Liver (tissue), 9 donors: Measurements from ENCODE around the gene ACYP2. TPM values are rescaled to one million over a fixed set of nuclear protein-coding genes. Genes with fewer than 3 reads are reported as not detected.

ENCODE experiments used
- DNase-seq: peaks from one replicate; pipeline ENCODE4 v3.0.0-alpha.2; 2017; ENCODE audit warnings: low spot score
- H3K27ac ChIP-seq, 2 donors: one replicate each; pipeline ENCODE4 v1.7.0; 2013; ENCODE audit warnings: inconsistent platforms in 2 of 2, low read length in 2 of 2, control low read depth in 1 of 2, low read depth in 1 of 2, mild to moderate bottlenecking in 1 of 2
- H3K27me3 ChIP-seq, 4 donors: one replicate each; pipeline versions ENCODE4 v1.6.1 to v1.7.0; 2013; ENCODE audit warnings: low read length in 3 of 4, inconsistent platforms in 1 of 4, mild to moderate bottlenecking in 1 of 4, moderate library complexity in 1 of 4; ENCODE audit not compliant: control insufficient read depth in 4 of 4, insufficient read depth in 4 of 4
- H3K36me3 ChIP-seq, 4 donors: one replicate each; pipeline versions ENCODE4 v1.6.1 to v1.7.0; 2013; ENCODE audit warnings: low read length in 3 of 4, mild to moderate bottlenecking in 3 of 4, low read depth in 1 of 4, moderate library complexity in 1 of 4; ENCODE audit not compliant: control insufficient read depth in 4 of 4, insufficient read depth in 3 of 4
- H3K4me1 ChIP-seq, 4 donors: one replicate each; pipeline versions ENCODE4 v1.6.1 to v1.7.0; 2013; ENCODE audit warnings: low read length in 3 of 4, mild to moderate bottlenecking in 3 of 4, moderate library complexity in 1 of 4; ENCODE audit not compliant: control insufficient read depth in 4 of 4, insufficient read depth in 4 of 4
- H3K4me3 ChIP-seq, 3 donors: one replicate each; pipeline versions ENCODE4 v1.6.1 to v1.7.0; 2013; ENCODE audit warnings: low read length in 3 of 3, control low read depth in 1 of 3, low read depth in 1 of 3, mild to moderate bottlenecking in 1 of 3
- H3K9ac ChIP-seq, 2 donors: one replicate each; pipeline ENCODE4 v1.7.0; 2013; ENCODE audit warnings: low read length in 2 of 2, mild to moderate bottlenecking in 2 of 2, moderate library complexity in 2 of 2, control low read depth in 1 of 2, low read depth in 1 of 2
- H3K9me3 ChIP-seq, 4 donors: one replicate each; pipeline versions ENCODE4 v1.6.1 to v1.7.0; 2013; ENCODE audit warnings: low read length in 3 of 4; ENCODE audit not compliant: control insufficient read depth in 4 of 4
- ATF3 ChIP-seq: IDR thresholded peaks from 2 replicates; pipeline ENCODE4 v1.6.1; 2016; ENCODE audit warnings: antibody characterized with exemption
- CTCF ChIP-seq: fragments of 150-350 bp; IDR thresholded peaks from 2 replicates; pipeline ENCODE4 v1.5.1; 2017; ENCODE audit warnings: improper control_type of control experiment, low read depth, low read length; ENCODE audit not compliant: missing input control
- EGR1 ChIP-seq, 2 donors: IDR thresholded peaks; 2 replicates each; pipeline ENCODE4 v1.6.1; 2016 to 2018; ENCODE audit warnings: antibody characterized with exemption in 2 of 2, low read depth in 2 of 2
- FOXA1 ChIP-seq: IDR thresholded peaks from 2 replicates; pipeline ENCODE4 v1.6.1; 2016; ENCODE audit warnings: antibody characterized with exemption
- FOXA2 ChIP-seq: IDR thresholded peaks from 2 replicates; pipeline ENCODE4 v1.6.1; 2016; ENCODE audit warnings: antibody characterized with exemption
- GABPA ChIP-seq, 2 donors: IDR thresholded peaks in 1 of 2; conservative IDR thresholded peaks in 1 of 2; 2 replicates each; pipeline ENCODE4 v1.6.1; 2016; ENCODE audit warnings: antibody characterized with exemption in 2 of 2, mild to moderate bottlenecking in 1 of 2, moderate library complexity in 1 of 2
- HNF4A ChIP-seq, 2 donors: conservative IDR thresholded peaks; 2 replicates each; pipeline ENCODE4 v1.6.1; 2016; ENCODE audit warnings: antibody characterized with exemption in 2 of 2, mild to moderate bottlenecking in 2 of 2
- HNF4G ChIP-seq: IDR thresholded peaks from 2 replicates; pipeline ENCODE4 v1.6.1; 2016; ENCODE audit warnings: antibody characterized with exemption
- JUND ChIP-seq, 2 donors: IDR thresholded peaks; 2 replicates each; pipeline ENCODE4 v1.6.1; 2016; ENCODE audit warnings: antibody characterized with exemption in 2 of 2
- MAX ChIP-seq: IDR thresholded peaks from 2 replicates; pipeline ENCODE4 v1.6.1; 2016; ENCODE audit warnings: antibody characterized with exemption
- NR2F2 ChIP-seq: IDR thresholded peaks from 2 replicates; pipeline ENCODE4 v1.6.1; 2016; ENCODE audit warnings: antibody characterized with exemption
- RAD21 ChIP-seq, 2 donors: IDR thresholded peaks; 2 replicates each; pipeline ENCODE4 v1.6.1; 2016; ENCODE audit warnings: antibody characterized with exemption in 2 of 2, mild to moderate bottlenecking in 2 of 2
- REST ChIP-seq: IDR thresholded peaks from 2 replicates; pipeline ENCODE4 v1.6.1; 2016; ENCODE audit warnings: antibody characterized with exemption, mild to moderate bottlenecking
- RXRA ChIP-seq, 2 donors: IDR thresholded peaks; 2 replicates each; pipeline ENCODE4 v1.6.1; 2017 to 2018; ENCODE audit warnings: antibody characterized with exemption in 2 of 2, mild to moderate bottlenecking in 1 of 2
- SP1 ChIP-seq: IDR thresholded peaks from 2 replicates; pipeline ENCODE4 v1.6.1; 2018; ENCODE audit warnings: antibody characterized with exemption, mild to moderate bottlenecking
- TAF1 ChIP-seq: conservative IDR thresholded peaks from 2 replicates; pipeline ENCODE4 v1.6.1; 2016; ENCODE audit warnings: antibody characterized with exemption, mild to moderate bottlenecking
- YY1 ChIP-seq: IDR thresholded peaks from 2 replicates; pipeline ENCODE4 v1.6.1; 2016; ENCODE audit warnings: antibody characterized with exemption, mild to moderate bottlenecking
- ZBTB33 ChIP-seq: IDR thresholded peaks from 2 replicates; pipeline ENCODE4 v1.6.1; 2016; ENCODE audit warnings: antibody characterized with exemption
- whole genome bisulfite sequencing: extraction: QIAGEN DNeasy Blood & Tissue Kit; methylation state at CpG from one replicate; pipeline ENCODE4 v1.1.7; 2013; 5-methylcytosine and 5-hydroxymethylcytosine counted together
- polyA plus RNA-seq, 2 donors: library from polyadenylated mRNA; stranded (reverse) in 1 of 2; unstranded in 1 of 2; fragments of 200-250 nt in 1 of 2; fragments of >200 nt in 1 of 2; fragmentation: Nextera tagmentation in 1 of 2; extraction: Ambion mirVana in 1 of 2; gene quantifications; one replicate each; pipeline versions ENCODE4 v1.2.1 to v1.2.3, GENCODE V29; 2013 to 2015
- total RNA-seq, 2 donors: library from RNA; depleted of rRNA; stranded (reverse); fragments of >200 nt; gene quantifications; one replicate each; pipeline ENCODE4 v1.2.3, GENCODE V29; 2014
- donor health status: healthy.
- donor health status: healthy.
- donor health status: healthy.
- donor health status: healthy.
- donor health status: healthy.

ACYP2 gene
- total and polyA plus RNA-seq, 4 donors = 13.1 to 44.3 (median 15.4) TPM

GRCh38 chr2:54103454-54104314 is 11.7 kb upstream of the ACYP2 start:
- Histone ChIP-seq H3K27me3 (no peaks in the 10 kb centered on the region), H3K9ac (no peak overlapping the region), H3K4me3 (no peak overlapping the region), H3K9me3 (no peaks in the 10 kb centered on the region), H3K27ac (no peak overlapping the region), H3K36me3 (no peaks in the 10 kb centered on the region), H3K4me1 (peaks cover 2 to 26% (median 17%) of the 10 kb centered on the region in 4 donors)
- WGBS = 21% methylated on average over 3 of the region's 3 CpGs
- TF ChIP-seq REST (no peak), FOXA2 (no peak), HNF4G (no peak), JUND (IDR thresholded peaks at IDR 0.05) (no peak), CTCF (peak; percentile 24), RXRA (IDR thresholded peaks at IDR 0.05) (peak; percentile 55 to 69), TAF1 (no peak), FOXA1 (no peak), GABPA (IDR thresholded peaks at IDR 0.05 in 1 of 2, conservative IDR thresholded peaks at IDR 0.05 in 1 of 2) (no peak), SP1 (peak; percentile 59), ATF3 (no peak), RAD21 (IDR thresholded peaks at IDR 0.05) (peak; percentile 46 to 73), EGR1 (IDR thresholded peaks at IDR 0.05; ENCODE audit: low read depth in 2 of 2) (no peak), ZBTB33 (no peak), MAX (no peak), YY1 (peak; percentile 78), NR2F2 (peak; percentile 52), HNF4A (conservative IDR thresholded peaks at IDR 0.05) (peak; percentile 53 to 54)
- DNase-seq = no peak
